GM18505 (cell line): ENCODE data around the gene BICRAL.

ENCODE experiments used
- ATAC-seq: cut with Tn5 transposase; IDR thresholded peaks from one replicate; pipeline ENCODE4 v1.9.1; 2021; ENCODE audit not compliant: unreplicated experiment
- POLR2A ChIP-seq: IDR thresholded peaks from 4 replicates; pipeline ENCODE4 v1.6.1; 2011; ENCODE audit warnings: borderline replicate concordance; ENCODE audit not compliant: insufficient read depth, insufficient read length; ENCODE audit errors: extremely low read depth

Gene BICRAL

GRCh38 chr6:42821341-42821668 is 39.5 kb downstream of the BICRAL start:
- TF ChIP-seq POLR2A, result no peak
- no peak for ATAC-seq

GRCh38 chr6:42821846-42822245 is 40.0 kb downstream of the BICRAL start:
- TF ChIP-seq POLR2A, result no peak
- no peak for ATAC-seq

- TF ChIP-seq POLR2A, result no peak
- ATAC-seq, result no peak
These were observed 47.8 kb downstream of the BICRAL start for GRCh38 chr6:42829561-42830092.

- no peak for TF ChIP-seq POLR2A
- ATAC-seq, result no peak
These were observed 49.4 kb downstream of the BICRAL start for GRCh38 chr6:42831237-42831636.

GRCh38 chr6:42834056-42834455 is 52.2 kb downstream of the BICRAL start:
- no peak for TF ChIP-seq POLR2A
- ATAC-seq, result no peak

- no peak for ATAC-seq
- TF ChIP-seq POLR2A, result no peak
These were observed 60.2 kb downstream of the BICRAL start for GRCh38 chr6:42841844-42842584.

- ATAC-seq, result no peak
- no peak for TF ChIP-seq POLR2A
These were observed 63.5 kb downstream of the BICRAL start for GRCh38 chr6:42845327-42845694.

- ATAC-seq, result no peak
- TF ChIP-seq POLR2A, result no peak
These were observed 64.7 kb downstream of the BICRAL start for GRCh38 chr6:42846505-42846904.

- ATAC-seq, result no peak
- TF ChIP-seq POLR2A, result no peak
These were observed 66.8 kb downstream of the BICRAL start for GRCh38 chr6:42848700-42849099.

GRCh38 chr6:42851599-42851998 is 69.7 kb downstream of the BICRAL start:
- ATAC-seq, result no peak
- no peak for TF ChIP-seq POLR2A

- ATAC-seq, result no peak
These were observed 78.2 kb downstream of the BICRAL start for GRCh38 chr6:42860036-42860435.

GRCh38 chr6:42860481-42860880 is 78.6 kb downstream of the BICRAL start:
- no peak for TF ChIP-seq POLR2A
- ATAC-seq, result no peak

More at GRCh38 chr6:42860036-42860435, 78.2 kb downstream of the BICRAL start:
- TF ChIP-seq POLR2A, result no peak

GRCh38 chr6:42864602-42865001 is 82.8 kb downstream of the BICRAL start:
- TF ChIP-seq POLR2A, result no peak
- no peak for ATAC-seq

- TF ChIP-seq POLR2A, result no peak
- ATAC-seq, result no peak
These were observed 88.5 kb downstream of the BICRAL start for GRCh38 chr6:42870145-42870936.
